KMS-11 (cell line): ENCODE data around the gene P4HB.

ENCODE experiments used
- H2AFZ ChIP-seq: fragments of 200-600 bp; sonication (generic); 2 replicates; pipeline ENCODE4 v1.6.1; 2016; ENCODE audit warnings: antibody characterized with exemption, mixed run types, low read depth
- H3K27ac ChIP-seq: fragments of 200-600 bp; sonication (generic); 2 replicates; pipeline ENCODE4 v1.6.1; 2016; ENCODE audit warnings: mild to moderate bottlenecking, mixed run types
- H3K27me3 ChIP-seq: fragments of 200-600 bp; sonication (generic); 2 replicates; pipeline ENCODE4 v1.6.1; 2017; ENCODE audit warnings: mild to moderate bottlenecking, low read depth, mixed run types, moderate library complexity; ENCODE audit not compliant: insufficient read depth
- H3K36me3 ChIP-seq: fragments of 200-600 bp; sonication (generic); 2 replicates; pipeline ENCODE4 v1.6.1; 2017; ENCODE audit warnings: mild to moderate bottlenecking, mixed run types; ENCODE audit not compliant: insufficient read depth
- H3K4me1 ChIP-seq: fragments of 200-600 bp; sonication (generic); 2 replicates; pipeline ENCODE4 v1.6.1; 2016; ENCODE audit warnings: mild to moderate bottlenecking, low read depth, mixed run types; ENCODE audit not compliant: poor library complexity, severe bottlenecking
- H3K4me2 ChIP-seq: fragments of 200-600 bp; sonication (generic); 2 replicates; pipeline ENCODE4 v1.7.0; 2016; ENCODE audit warnings: mild to moderate bottlenecking, mixed run types
- H3K4me3 ChIP-seq: fragments of 200-600 bp; sonication (generic); IDR thresholded peaks from 2 replicates; pipeline ENCODE4 v1.6.1; 2017; ENCODE audit warnings: low read depth, low read length, mixed read lengths; ENCODE audit not compliant: insufficient read depth
- H3K79me2 ChIP-seq: fragments of 200-600 bp; sonication (generic); 2 replicates; pipeline ENCODE4 v1.6.1; 2016; ENCODE audit warnings: low read depth, mixed run types; ENCODE audit not compliant: insufficient read depth
- H3K9ac ChIP-seq: fragments of 200-600 bp; sonication (generic); 2 replicates; pipeline ENCODE4 v1.6.1; 2016; ENCODE audit warnings: mild to moderate bottlenecking, mixed run types
- H4K20me1 ChIP-seq: fragments of 200-600 bp; sonication (generic); 2 replicates; pipeline ENCODE4 v1.6.1; 2016; ENCODE audit warnings: mild to moderate bottlenecking, mixed run types; ENCODE audit not compliant: insufficient read depth
- TF ChIP-seq, protein P1 (sequence below): fragments of 200-600 bp; sonication (generic); conservative IDR thresholded peaks from 2 replicates; pipeline ENCODE4 v1.6.1; 2017; ENCODE audit warnings: low read depth, mild to moderate bottlenecking, antibody characterized with exemption, low read length, moderate library complexity, mixed read lengths

Gene P4HB

DNA sequence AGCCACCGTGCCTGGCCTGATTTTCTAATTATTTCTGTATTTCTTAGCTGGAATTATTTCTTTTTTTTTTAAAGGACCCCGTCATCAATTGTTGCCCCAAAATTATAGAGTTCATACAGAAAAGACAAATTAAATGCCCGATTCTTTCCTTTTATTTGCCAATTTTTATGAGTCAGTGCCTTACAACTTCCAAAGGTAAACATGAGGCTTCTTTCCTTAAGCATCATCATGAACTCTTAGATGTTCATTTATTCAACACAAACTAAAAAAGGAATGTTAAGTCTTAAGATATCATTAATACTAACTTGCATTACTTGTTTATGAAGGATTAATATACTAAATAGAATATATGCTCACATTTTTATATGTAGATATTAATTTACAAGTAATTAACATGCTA is 18.0 kb upstream of the P4HB start:
- TF ChIP-seq, protein P1, sequence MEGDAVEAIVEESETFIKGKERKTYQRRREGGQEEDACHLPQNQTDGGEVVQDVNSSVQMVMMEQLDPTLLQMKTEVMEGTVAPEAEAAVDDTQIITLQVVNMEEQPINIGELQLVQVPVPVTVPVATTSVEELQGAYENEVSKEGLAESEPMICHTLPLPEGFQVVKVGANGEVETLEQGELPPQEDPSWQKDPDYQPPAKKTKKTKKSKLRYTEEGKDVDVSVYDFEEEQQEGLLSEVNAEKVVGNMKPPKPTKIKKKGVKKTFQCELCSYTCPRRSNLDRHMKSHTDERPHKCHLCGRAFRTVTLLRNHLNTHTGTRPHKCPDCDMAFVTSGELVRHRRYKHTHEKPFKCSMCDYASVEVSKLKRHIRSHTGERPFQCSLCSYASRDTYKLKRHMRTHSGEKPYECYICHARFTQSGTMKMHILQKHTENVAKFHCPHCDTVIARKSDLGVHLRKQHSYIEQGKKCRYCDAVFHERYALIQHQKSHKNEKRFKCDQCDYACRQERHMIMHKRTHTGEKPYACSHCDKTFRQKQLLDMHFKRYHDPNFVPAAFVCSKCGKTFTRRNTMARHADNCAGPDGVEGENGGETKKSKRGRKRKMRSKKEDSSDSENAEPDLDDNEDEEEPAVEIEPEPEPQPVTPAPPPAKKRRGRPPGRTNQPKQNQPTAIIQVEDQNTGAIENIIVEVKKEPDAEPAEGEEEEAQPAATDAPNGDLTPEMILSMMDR, result no peak
- Histone ChIP-seq H3K36me3 (peaks cover 17% of the 10 kb centered on the region; the same call in 1 of the 2 replicates), H3K4me3 (no peak overlapping the region), H3K4me2 (no peak overlapping the region), H3K27ac (no peak overlapping the region), H3K9ac (no peak overlapping the region), H3K4me1 (peaks cover 4% of the 10 kb centered on the region), H3K79me2 (peaks cover 11% of the 10 kb centered on the region; the same call in 1 of the 2 replicates), H2AFZ (no peak overlapping the region), H4K20me1 (no peaks in the 10 kb centered on the region), H3K27me3 (no peaks in the 10 kb centered on the region)

DNA sequence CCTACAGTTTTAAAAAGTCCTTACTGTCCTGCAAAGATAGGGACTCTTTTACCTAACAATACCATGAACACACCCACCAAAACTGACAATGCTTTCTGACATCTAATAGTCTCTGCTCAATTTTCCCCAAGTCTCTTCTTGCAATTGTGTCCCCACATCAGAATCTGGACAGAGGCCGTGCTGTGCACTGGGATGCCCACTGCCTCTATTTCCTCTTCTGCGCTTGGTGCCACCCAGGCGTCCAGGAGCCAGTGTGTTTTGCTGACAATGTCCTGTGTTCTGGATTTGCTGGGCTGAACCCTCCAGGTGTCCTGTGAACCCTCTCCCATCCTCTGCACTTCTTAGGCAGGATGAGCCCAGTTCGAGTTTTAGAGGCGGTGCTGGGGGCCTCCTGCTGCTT is 17.2 kb upstream of the P4HB start:
- Histone ChIP-seq H3K27me3 (no peaks in the 10 kb centered on the region), H3K4me2 (no peak overlapping the region), H3K4me1 (peaks cover 11% of the 10 kb centered on the region), H4K20me1 (no peaks in the 10 kb centered on the region), H3K9ac (no peak overlapping the region), H3K27ac (no peak overlapping the region), H3K79me2 (peaks cover 7% of the 10 kb centered on the region; the same call in 1 of the 2 replicates), H3K4me3 (no peak overlapping the region), H2AFZ (no peak overlapping the region), H3K36me3 (peaks cover 17% of the 10 kb centered on the region; the same call in 1 of the 2 replicates)
- TF ChIP-seq, protein P1, result no peak

DNA sequence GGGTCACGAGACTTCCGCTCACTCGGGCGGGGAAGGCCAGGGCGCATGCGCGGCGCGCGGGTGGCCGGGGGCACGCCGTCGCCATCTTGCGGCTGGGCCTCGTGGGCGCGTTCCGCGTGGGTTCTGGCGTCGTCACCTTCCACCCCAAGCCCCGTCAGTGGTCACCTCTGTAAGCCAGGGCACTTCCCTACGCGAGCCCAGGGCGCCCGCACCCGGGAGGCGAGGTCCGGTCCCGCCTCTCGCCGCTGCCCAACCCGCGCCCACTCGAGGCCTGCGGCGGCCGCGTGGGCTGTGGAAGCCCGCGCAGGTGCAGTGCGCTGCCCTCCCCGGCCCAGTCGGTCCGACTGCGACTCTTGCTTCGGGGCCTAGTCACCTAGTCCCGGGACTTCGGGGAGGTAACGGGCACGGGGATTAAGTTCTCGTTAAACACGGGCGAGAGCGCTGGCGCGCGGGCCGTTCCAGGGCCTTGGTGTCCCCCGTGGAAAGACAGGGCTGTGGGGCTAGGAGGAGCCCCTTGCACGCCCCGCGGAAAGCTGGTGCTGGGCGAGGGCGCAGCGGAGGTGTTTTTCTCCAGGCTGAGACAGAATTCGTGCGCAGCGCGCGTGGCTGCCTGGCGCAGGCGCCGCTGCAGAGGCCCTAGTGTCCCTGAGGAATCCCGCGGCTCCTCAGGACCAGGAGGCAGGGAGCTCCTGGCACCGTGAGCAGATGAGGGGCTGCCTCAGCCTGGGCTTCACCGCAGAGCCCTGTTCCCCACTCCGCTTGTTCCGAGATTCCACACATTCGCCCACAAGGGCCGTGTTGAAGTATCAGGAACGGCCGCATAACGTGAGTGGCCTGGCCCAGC is 11.3 kb upstream of the P4HB start:
- H3K27ac ChIP-seq, result peak overlapping the region; percentile 100
- peaks cover 31% of the 10 kb centered on the region for H3K79me2 ChIP-seq
- peak overlapping the region; percentile 100 for H3K9ac ChIP-seq
- peaks cover 36% of the 10 kb centered on the region for H3K4me1 ChIP-seq
- peak overlapping the region; percentile 87 for H2AFZ ChIP-seq
- H3K27me3 ChIP-seq, result no peaks in the 10 kb centered on the region
- no peaks in the 10 kb centered on the region for H4K20me1 ChIP-seq
- TF ChIP-seq, protein P1, result peak; percentile 50
- H3K4me2 ChIP-seq, result peak overlapping the region; percentile 100
- H3K4me3 ChIP-seq, result no peak overlapping the region
- no peaks in the 10 kb centered on the region for H3K36me3 ChIP-seq

DNA sequence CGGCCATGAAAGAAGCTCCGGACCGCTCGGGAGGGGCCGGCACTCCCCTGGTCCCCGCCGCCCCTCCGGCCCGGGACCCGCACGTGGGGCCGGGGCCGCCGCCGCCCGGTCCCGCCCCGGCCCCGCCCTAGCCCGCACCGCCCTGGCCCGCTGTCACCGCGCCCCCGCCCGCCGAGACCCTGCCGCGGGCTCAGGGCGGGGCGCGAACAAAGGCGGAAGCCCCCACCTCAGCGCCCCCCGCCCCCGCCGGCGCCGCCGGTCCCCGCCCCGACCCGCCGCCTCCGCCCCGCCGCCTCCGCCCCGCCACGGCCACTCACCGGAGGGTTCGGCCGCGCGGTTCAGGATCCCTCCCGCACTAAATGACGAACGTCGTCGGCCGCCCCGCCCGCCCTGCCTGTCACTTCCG is 10.6 kb upstream of the P4HB start, which contains the start of gene ARHGDIA:
Gene ARHGDIA, minus strand, starts transcription at position 357 of the 406 bp plus-strand sequence. CDS start 1,407 bp downstream, outside the sequence.
- Histone ChIP-seq H3K27ac (peak within 1 kb of the TSS; percentile 100), H2AFZ (peak within 1 kb of the TSS; percentile 87), H3K9ac (peak within 1 kb of the TSS; percentile 100), H3K4me3 (peak within 1 kb of the TSS; percentile 26), H3K27me3 (no peaks in the 10 kb centered on the region), H3K4me2 (peak within 1 kb of the TSS; percentile 100), H3K4me1 (peaks cover 41% of the 10 kb centered on the region), H4K20me1 (no peaks in the 10 kb centered on the region), H3K79me2 (peaks cover 31% of the 10 kb centered on the region), H3K36me3 (no peaks in the 10 kb centered on the region)
- TF ChIP-seq, protein P1, result no peak
